NCI-H146 treated with DMSO at 0.1 percent for 48 hours (cell line): ENCODE measurements around the gene SPIRE1.

Experiments used
- DNase-seq: peaks from one replicate; lab custom pipeline; 2025; ENCODE audit not compliant: unreplicated experiment; lab: John Stamatoyannopoulos, UW

SPIRE1 gene

GRCh38 chr18:12422936-12423335 is 235.0 kb downstream of the SPIRE1 start:
- DNase-seq, result no peak

- no peak for DNase-seq
These were observed 236.2 kb downstream of the SPIRE1 start for GRCh38 chr18:12421732-12422131.

DNA sequence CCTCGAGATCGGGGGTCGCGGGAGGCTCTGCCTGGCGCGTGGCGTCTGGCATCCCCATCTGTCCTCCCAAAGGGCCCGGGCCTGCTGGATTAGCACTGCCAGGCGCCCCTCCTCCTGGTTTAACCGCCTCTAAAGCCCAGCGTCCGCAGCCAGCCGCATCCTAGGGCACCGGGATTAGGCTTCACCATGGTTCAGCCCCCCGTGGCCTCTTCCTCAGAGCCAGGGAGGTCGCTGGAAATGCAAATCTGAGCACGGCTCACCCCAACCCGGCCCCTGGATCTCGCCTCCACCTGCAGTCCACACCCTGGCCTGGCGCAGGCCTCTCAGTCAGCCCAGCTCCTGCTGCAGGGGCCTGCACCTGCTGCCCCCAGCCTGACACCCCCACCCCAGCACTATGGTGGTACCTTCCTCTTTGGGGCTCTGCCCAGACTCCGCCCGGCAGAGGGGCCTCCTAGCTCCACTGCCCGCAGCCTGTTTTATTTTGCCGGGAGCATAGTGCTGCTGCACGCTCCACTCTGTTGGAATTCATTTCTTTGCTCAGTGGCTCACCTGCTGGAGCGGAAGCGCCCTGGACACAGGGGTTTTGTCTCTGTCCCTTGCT is 237.0 kb downstream of the SPIRE1 start:
- DNase-seq, result peak; percentile 87

DNA sequence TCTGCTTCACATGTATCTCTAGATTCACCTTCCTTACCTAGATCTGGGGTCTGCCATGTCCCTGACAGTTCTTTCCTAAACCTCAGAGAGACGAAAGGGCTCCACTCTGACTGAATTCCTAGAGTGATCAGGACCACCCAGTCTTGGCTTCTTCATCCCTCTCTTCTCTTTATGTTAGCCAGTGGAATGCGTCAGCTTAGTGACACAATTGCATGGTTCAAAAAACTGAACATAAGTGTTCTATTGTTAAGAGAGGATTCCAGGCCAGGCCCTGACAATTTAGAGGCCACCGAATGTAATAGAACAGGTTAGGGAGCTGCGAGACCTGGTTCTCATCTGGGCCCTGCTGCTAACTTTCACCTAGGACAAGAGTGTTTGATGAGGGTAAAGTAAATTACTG is 240.2 kb downstream of the SPIRE1 start:
- no peak for DNase-seq

- no peak for DNase-seq
These were observed 241.7 kb downstream of the SPIRE1 start for GRCh38 chr18:12416098-12416729.

DNA sequence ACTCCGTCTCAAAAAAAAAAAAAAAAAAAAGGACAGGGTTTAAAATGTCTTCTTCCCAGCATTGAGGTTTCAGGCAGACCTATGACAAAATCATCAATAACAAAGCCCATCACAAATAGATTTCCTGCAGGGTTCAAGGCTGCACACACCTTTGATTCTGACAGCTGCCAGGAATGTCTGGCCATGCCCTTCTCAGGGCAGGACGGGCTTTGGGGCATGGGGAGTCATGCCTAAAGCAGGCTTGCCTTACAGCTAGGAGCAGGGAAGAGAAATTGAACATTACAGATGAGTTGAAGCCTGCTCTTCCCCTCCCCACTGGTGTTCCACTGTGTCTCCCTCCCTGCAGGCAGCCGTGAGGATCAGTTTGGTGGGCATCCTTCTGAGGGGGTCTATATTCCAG is 246.5 kb downstream of the SPIRE1 start:
- no peak for DNase-seq

- peak; percentile 69 for DNase-seq
These were observed 247.2 kb downstream of the SPIRE1 start for GRCh38 chr18:12410747-12411146.

GRCh38 chr18:12410081-12410481 is 247.8 kb downstream of the SPIRE1 start:
- DNase-seq, result no peak

DNA sequence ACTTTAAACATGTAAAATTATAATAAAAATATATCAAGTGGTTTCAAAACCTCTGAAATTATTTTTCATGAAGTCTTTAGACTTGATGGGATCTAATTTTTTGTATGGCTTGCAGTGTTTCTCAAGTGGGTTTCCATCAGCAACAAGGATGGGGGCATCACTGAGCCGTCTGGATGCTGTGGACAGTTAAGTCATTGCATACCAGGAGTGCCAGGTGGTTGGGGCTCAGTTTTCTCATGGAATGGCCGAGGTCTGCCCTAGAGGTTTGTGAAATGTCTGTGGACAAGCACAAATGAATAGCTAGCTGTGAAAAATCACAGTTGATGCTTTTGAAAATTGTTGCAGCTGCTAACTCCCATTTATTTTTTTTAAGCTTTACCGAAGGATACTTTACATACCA is 248.4 kb downstream of the SPIRE1 start:
- no peak for DNase-seq

DNA sequence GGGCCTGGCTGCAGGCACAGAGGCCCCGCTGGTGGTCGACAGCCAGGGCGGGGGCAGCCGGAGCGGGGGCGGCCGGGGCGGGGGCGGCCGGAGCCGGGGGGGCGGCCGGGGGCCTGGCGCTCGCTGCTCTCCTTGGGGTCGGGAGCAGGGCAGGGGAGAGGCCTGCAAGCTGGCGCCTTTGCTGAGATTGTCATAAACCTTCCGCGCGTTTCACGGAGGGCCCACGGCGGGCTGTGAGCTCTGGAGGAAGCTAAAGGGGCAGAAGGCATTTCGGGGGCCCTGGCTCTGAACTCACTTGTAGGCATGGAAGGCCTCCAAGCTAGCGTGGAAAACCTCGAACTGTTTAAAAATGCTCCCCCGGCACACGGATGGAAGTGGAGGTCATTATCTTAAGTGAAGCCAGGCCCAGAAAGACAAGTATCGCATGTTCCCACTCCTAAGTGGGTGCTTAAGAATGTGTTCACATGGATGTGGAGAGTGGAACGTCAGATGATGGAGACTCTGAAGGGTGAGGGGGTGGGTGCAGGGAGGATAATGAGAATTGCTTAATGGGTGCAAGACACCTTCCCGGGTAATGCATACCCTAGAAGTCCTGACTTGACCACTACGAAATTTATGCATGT is 249.5 kb downstream of the SPIRE1 start:
- DNase-seq, result no peak

- DNase-seq, result no peak
These were observed 251.4 kb downstream of the SPIRE1 start for GRCh38 chr18:12406371-12407111.

GRCh38 chr18:12405066-12405465 is 252.8 kb downstream of the SPIRE1 start:
- DNase-seq, result no peak

GRCh38 chr18:12403601-12404506 is 254.1 kb downstream of the SPIRE1 start:
- no peak for DNase-seq

GRCh38 chr18:12401881-12402280 is 256.0 kb downstream of the SPIRE1 start:
- peak; percentile 53 for DNase-seq

DNA sequence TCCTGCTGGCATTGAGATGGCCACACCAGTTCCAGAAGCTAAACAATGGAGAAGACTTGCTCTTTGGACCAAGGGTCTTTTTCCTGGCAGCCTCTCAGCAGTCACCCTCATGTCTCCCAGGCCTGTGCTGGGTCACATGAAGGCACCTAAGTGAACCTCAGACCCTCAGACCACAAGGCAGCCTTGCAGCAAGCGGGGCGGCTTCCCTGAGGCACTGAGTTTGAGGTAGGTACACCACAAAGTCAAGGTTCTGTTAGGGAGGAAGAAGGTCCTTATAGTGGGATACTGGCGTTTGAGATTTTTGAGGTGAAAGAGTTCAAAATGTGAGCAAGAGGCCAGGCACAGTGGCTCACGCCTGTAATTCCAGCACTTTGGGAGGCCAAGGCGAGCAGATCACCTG is 258.7 kb downstream of the SPIRE1 start:
- no peak for DNase-seq

- DNase-seq, result no peak
These were observed 259.3 kb downstream of the SPIRE1 start for GRCh38 chr18:12398625-12399024.

DNA sequence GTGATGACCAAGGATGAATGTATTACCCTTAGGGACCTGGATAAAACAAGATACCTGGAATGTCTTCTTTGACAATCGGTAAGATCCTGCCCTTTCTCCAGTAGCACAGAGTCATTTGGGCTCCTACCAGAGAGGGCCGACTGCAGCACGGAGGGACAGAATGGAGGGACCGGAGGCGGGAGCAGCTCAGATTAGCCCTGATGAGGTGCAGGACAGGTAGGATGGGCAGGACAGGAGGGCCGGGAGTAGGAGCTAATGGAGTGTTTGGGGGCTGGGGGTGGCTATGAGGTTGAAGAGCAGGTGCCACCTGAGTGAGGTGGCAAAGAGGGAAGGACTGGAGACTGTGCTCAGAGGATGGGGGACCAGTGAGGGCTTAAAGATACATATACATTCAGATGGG is 260.1 kb downstream of the SPIRE1 start:
- no peak for DNase-seq

GRCh38 chr18:12397254-12397653 is 260.7 kb downstream of the SPIRE1 start:
- DNase-seq, result no peak
